A549 (cell line): ENCODE results near the gene KCNE4.

Experiments used
- CEBPB ChIP-seq, 2 experiments: fragments of >200 bp in 1 of 2; sonication (Bioruptor Twin) in 1 of 2; formaldehyde crosslinking in 1 of 2; IDR thresholded peaks; 2 replicates each; pipeline ENCODE4 v1.6.1; 2012 to 2016
- RAD21 ChIP-seq, 2 experiments: fragments of >200 bp in 1 of 2; sonication (Bioruptor Twin) in 1 of 2; formaldehyde crosslinking in 1 of 2; IDR thresholded peaks in 1 of 2; conservative IDR thresholded peaks in 1 of 2; 2 replicates in 1 of 2; 3 replicates in 1 of 2; pipeline ENCODE4 v1.6.1; 2012 to 2018; ENCODE audit warnings: inconsistent platforms in 1 of 2
- TF ChIP-seq, protein P1 (sequence below): fragments of >200 bp; sonication (Bioruptor Twin); formaldehyde crosslinking; IDR thresholded peaks from 3 replicates; pipeline ENCODE4 v1.5.1; 2016

DNA sequence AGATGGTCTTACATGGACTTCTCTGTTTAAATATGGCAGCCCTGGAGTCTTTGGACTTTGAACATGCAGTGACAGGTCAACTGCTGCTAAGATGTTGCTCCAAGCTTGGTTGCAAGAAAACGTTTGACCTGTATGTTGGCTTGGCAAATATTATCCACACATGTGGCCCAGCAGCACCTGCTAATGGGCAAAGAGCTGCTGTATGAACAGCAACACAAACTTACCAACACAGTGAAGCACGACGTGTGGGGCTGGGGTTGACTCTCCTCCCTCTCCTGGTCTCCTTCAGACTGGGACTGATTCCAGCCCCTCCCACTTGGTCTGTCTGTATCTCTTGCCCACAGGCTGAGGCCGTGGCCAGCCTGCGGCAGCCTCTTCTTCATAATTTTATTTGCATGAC lies 3.8 kb downstream of the KCNE4 start:
- TF ChIP-seq, protein P1, sequence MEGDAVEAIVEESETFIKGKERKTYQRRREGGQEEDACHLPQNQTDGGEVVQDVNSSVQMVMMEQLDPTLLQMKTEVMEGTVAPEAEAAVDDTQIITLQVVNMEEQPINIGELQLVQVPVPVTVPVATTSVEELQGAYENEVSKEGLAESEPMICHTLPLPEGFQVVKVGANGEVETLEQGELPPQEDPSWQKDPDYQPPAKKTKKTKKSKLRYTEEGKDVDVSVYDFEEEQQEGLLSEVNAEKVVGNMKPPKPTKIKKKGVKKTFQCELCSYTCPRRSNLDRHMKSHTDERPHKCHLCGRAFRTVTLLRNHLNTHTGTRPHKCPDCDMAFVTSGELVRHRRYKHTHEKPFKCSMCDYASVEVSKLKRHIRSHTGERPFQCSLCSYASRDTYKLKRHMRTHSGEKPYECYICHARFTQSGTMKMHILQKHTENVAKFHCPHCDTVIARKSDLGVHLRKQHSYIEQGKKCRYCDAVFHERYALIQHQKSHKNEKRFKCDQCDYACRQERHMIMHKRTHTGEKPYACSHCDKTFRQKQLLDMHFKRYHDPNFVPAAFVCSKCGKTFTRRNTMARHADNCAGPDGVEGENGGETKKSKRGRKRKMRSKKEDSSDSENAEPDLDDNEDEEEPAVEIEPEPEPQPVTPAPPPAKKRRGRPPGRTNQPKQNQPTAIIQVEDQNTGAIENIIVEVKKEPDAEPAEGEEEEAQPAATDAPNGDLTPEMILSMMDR, result no peak
- TF ChIP-seq RAD21 (conservative IDR thresholded peaks at IDR 0.05 in 1 of 2, IDR thresholded peaks at IDR 0.05 in 1 of 2) (no peak), CEBPB (IDR thresholded peaks at IDR 0.05) (no peak)
